Keratinocyte (primary cell): ENCODE data around the gene RRP1. TPM values are rescaled to one million over a fixed set of nuclear protein-coding genes. Genes with fewer than 3 reads are reported as not detected.

Experiments used
- DNase-seq: peaks from one replicate; pipeline ENCODE4 v3.0.0-alpha.2; 2011; ENCODE audit warnings: low read depth, missing footprints, low spot score
- FAIRE-seq: peaks from 2 replicates; lab custom pipeline; 2011; peaks lifted over from hg19 to GRCh38; lab: Jason Lieb, UNC
- H2AFZ ChIP-seq: 2 replicates; pipeline ENCODE4 v1.6.0; 2012; ENCODE audit warnings: low read length, control low read depth, inconsistent platforms; ENCODE audit not compliant: control insufficient read depth
- H3K27ac ChIP-seq: 2 replicates; pipeline ENCODE4 v1.5.1; 2011; ENCODE audit warnings: low read length; ENCODE audit not compliant: control insufficient read depth, insufficient read depth
- H3K27me3 ChIP-seq: 3 replicates; pipeline ENCODE4 v1.6.0; 2011; ENCODE audit warnings: low read length; ENCODE audit not compliant: control insufficient read depth, insufficient read depth; ENCODE audit errors: extremely low read depth
- H3K36me3 ChIP-seq, 2 experiments: 2 replicates in 1 of 2; 3 replicates in 1 of 2; pipeline ENCODE4 v1.5.1; 2011; ENCODE audit warnings: low read length in 2 of 2, mild to moderate bottlenecking in 1 of 2; ENCODE audit not compliant: control insufficient read depth in 2 of 2, insufficient read depth in 2 of 2; ENCODE audit errors: extremely low read depth in 1 of 2
- H3K4me1 ChIP-seq: 3 replicates; pipeline ENCODE4 v1.5.1; 2011; ENCODE audit warnings: low read length; ENCODE audit not compliant: control insufficient read depth, insufficient read depth; ENCODE audit errors: extremely low read depth
- H3K4me2 ChIP-seq: 3 replicates; pipeline ENCODE4 v1.6.0; 2011; ENCODE audit warnings: low read depth, low read length; ENCODE audit not compliant: control insufficient read depth, insufficient read depth; ENCODE audit errors: extremely low read depth
- H3K4me3 ChIP-seq, 3 experiments: fragments of 200-600 bp in 1 of 3; sonication (generic) in 1 of 3; 2 replicates in 2 of 3; 3 replicates in 1 of 3; pipeline ENCODE4 v1.5.1; 2011 to 2016; ENCODE audit warnings: low read length in 3 of 3, mild to moderate bottlenecking in 3 of 3, control low read depth in 2 of 3, inconsistent platforms in 1 of 3, low read depth in 1 of 3, mixed read lengths in 1 of 3, mixed run types in 1 of 3, moderate library complexity in 1 of 3; ENCODE audit not compliant: control insufficient read depth in 2 of 3, insufficient read depth in 2 of 3; ENCODE audit errors: extremely low read depth in 1 of 3
- H3K79me2 ChIP-seq: 2 replicates; pipeline ENCODE4 v1.6.0; 2012; ENCODE audit warnings: low read length; ENCODE audit not compliant: control insufficient read depth, insufficient read depth
- H3K9ac ChIP-seq: 3 replicates; pipeline ENCODE4 v1.6.0; 2011; ENCODE audit warnings: low read length; ENCODE audit not compliant: control insufficient read depth, insufficient read depth; ENCODE audit errors: extremely low read depth
- H3K9me1 ChIP-seq: 3 replicates; pipeline ENCODE4 v1.6.0; 2011; ENCODE audit warnings: low read length; ENCODE audit not compliant: control insufficient read depth, insufficient read depth; ENCODE audit errors: extremely low read depth
- H3K9me3 ChIP-seq: 2 replicates; pipeline ENCODE4 v1.5.1; 2012; ENCODE audit warnings: low read depth, low read length; ENCODE audit not compliant: control insufficient read depth
- H4K20me1 ChIP-seq: 3 replicates; pipeline ENCODE4 v1.6.0; 2011; ENCODE audit warnings: low read length; ENCODE audit not compliant: control insufficient read depth, insufficient read depth; ENCODE audit errors: extremely low read depth
- CTCF ChIP-seq, 3 experiments: IDR thresholded peaks in 1 of 3; conservative IDR thresholded peaks in 1 of 3; optimal IDR thresholded peaks in 1 of 3; 2 replicates in 2 of 3; 3 replicates in 1 of 3; pipeline versions ENCODE3 to v1.5.1; 2011; ENCODE audit warnings: low read length in 3 of 3, mild to moderate bottlenecking in 3 of 3, moderate library complexity in 2 of 3, control low read depth in 1 of 3, inconsistent platforms in 1 of 3; ENCODE audit not compliant: insufficient read depth in 2 of 3; ENCODE audit errors: extremely low read depth in 1 of 3
- EZH2 ChIP-seq: IDR thresholded peaks from one replicate; pipeline ENCODE4 v1.6.1; 2012; ENCODE audit warnings: inconsistent platforms, mild to moderate bottlenecking, low read length, moderate library complexity
- dilution Hi-C: fragments of 300-500 bp; cut with MboI; formaldehyde crosslinking; loops from one replicate; pipeline ENCODE4 v1.7.0; 2020; ENCODE audit warnings: low sequenced_read_pairs; ENCODE audit not compliant: extremely low pct_ligation_motif_present
- polyA plus RNA-seq, 5 experiments: library from polyadenylated mRNA; depleted of rRNA in 3 of 5; stranded (reverse) in 3 of 5; stranded (forward) in 1 of 5; unstranded in 1 of 5; fragments of >200 nt; gene quantifications; 1 replicate in 1 of 5; 2 replicates in 3 of 5; 3 replicates in 1 of 5; pipeline versions ENCODE4 v1.2.1 to v1.2.3, GENCODE V29; 2011 to 2012; ENCODE audit warnings: missing spikeins in 2 of 5, low read depth in 1 of 5, low replicate concordance in 1 of 5

RRP1 gene
- polyA plus RNA-seq, 1 donor (not counting 4 experiments of a cell fraction or from before 2014, with no cell fraction given): 25.0 TPM

GRCh38 chr21:43802713-43803313 is 13.4 kb downstream of the RRP1 start:
- FAIRE-seq: no peak
- no peaks in the 10 kb centered on the region for H3K4me1 ChIP-seq
- peaks cover 40% of the 10 kb centered on the region in 2 experiments for H3K36me3 ChIP-seq
- no peaks in the 10 kb centered on the region for H3K9me1 ChIP-seq
- H4K20me1 ChIP-seq: no peaks in the 10 kb centered on the region
- H3K79me2 ChIP-seq: no peaks in the 10 kb centered on the region
- no peak overlapping the region for H3K4me3 ChIP-seq
- H3K4me2 ChIP-seq: no peak overlapping the region
- TF ChIP-seq EZH2: no peak
- TF ChIP-seq CTCF (optimal IDR thresholded peaks at IDR 0.05 in 1 of 3, IDR thresholded peaks at IDR 0.05 in 1 of 3, conservative IDR thresholded peaks at IDR 0.05 in 1 of 3; ENCODE audit: extremely low read depth in 1 of 3, insufficient read depth in 2 of 3, low read length in 3 of 3): no peak
- no peaks in the 10 kb centered on the region for H3K9me3 ChIP-seq
- no peak overlapping the region for H2AFZ ChIP-seq
- no peaks in the 10 kb centered on the region for H3K27me3 ChIP-seq
- no peak for DNase-seq
- dilution Hi-C loops: no loop called here
- no peak overlapping the region for H3K27ac ChIP-seq
- no peak overlapping the region for H3K9ac ChIP-seq

- dilution Hi-C loops: no loop called here
- Histone ChIP-seq H3K27me3 (no peaks in the 10 kb centered on the region), H3K79me2 (no peaks in the 10 kb centered on the region), H3K9me3 (no peaks in the 10 kb centered on the region), H3K4me3 (no peak overlapping the region), H3K9ac (no peak overlapping the region), H3K4me1 (peaks cover 3% of the 10 kb centered on the region), H3K36me3 (peaks cover 32 to 33% of the 10 kb centered on the region in 2 experiments), H4K20me1 (no peaks in the 10 kb centered on the region), H3K9me1 (no peaks in the 10 kb centered on the region), H3K4me2 (no peak overlapping the region), H3K27ac (no peak overlapping the region), H2AFZ (no peak overlapping the region)
- DNase-seq: no peak
- no peak for FAIRE-seq
- TF ChIP-seq EZH2 (no peak), CTCF (optimal IDR thresholded peaks at IDR 0.05 in 1 of 3, IDR thresholded peaks at IDR 0.05 in 1 of 3, conservative IDR thresholded peaks at IDR 0.05 in 1 of 3; ENCODE audit: extremely low read depth in 1 of 3, insufficient read depth in 2 of 3, low read length in 3 of 3) (no peak)
Observed at GRCh38 chr21:43803558-43804300, 14.4 kb downstream of the RRP1 start.
